MCF 10A (cell line): ENCODE results near the gene ANAPC2. TPM values are rescaled to one million over a fixed set of nuclear protein-coding genes. Genes with fewer than 3 reads are reported as not detected.

Source experiments
- BruUV-seq: library from RNA; stranded (reverse); fragments of 400-500 nt; replicated peaks from 2 replicates; lab custom pipeline; 2021; lab: Mats Ljungman, UMichigan
- CTCF ChIA-PET: fragments of 300-600 bp; sonication (Branson Sonifier 250); formaldehyde crosslinking; extraction: SDS; loops from one replicate; lab custom pipeline; 2021; ENCODE audit warnings: antibody characterized with exemption, inconsistent platforms; lab: Yijun Ruan, JAX
- POLR2A ChIA-PET: fragments of 300-600, 350-650 bp; sonication (Branson Sonifier 250); formaldehyde crosslinking; extraction: SDS; loops from one replicate; lab custom pipeline; 2020; ENCODE audit warnings: antibody characterized with exemption, inconsistent platforms; lab: Yijun Ruan, JAX
- DNase-seq: peaks from one replicate; pipeline ENCODE4 v3.0.0-alpha.2; 2018; ENCODE audit not compliant: unreplicated experiment
- H3K27ac Mint-ChIP-seq: one replicate; pipeline ENCODE4 v1.8.0; 2022; ENCODE audit warnings: mild to moderate bottlenecking, low read depth, mixed read lengths; ENCODE audit not compliant: unreplicated experiment
- H3K27me3 Mint-ChIP-seq: one replicate; pipeline ENCODE4 v1.8.0; 2022; ENCODE audit warnings: mixed read lengths; ENCODE audit not compliant: insufficient read depth, unreplicated experiment
- H3K36me3 Mint-ChIP-seq: one replicate; pipeline ENCODE4 v1.8.0; 2022; ENCODE audit warnings: mild to moderate bottlenecking, moderate library complexity, mixed read lengths; ENCODE audit not compliant: insufficient read depth, unreplicated experiment
- H3K4me1 Mint-ChIP-seq: one replicate; pipeline ENCODE4 v1.8.0; 2022; ENCODE audit warnings: mixed read lengths; ENCODE audit not compliant: insufficient read depth, unreplicated experiment
- H3K4me3 Mint-ChIP-seq: one replicate; pipeline ENCODE4 v1.8.0; 2022; ENCODE audit warnings: mild to moderate bottlenecking, moderate library complexity, mixed read lengths; ENCODE audit not compliant: unreplicated experiment
- H3K9me3 Mint-ChIP-seq: one replicate; pipeline ENCODE4 v1.8.0; 2022; ENCODE audit warnings: mixed read lengths; ENCODE audit not compliant: unreplicated experiment
- intact Hi-C: fragments of 100-400 bp; cut with micrococcal nuclease; formaldehyde crosslinking; loops from 2 replicates; pipeline ENCODE4 v1.14.1; 2022
- total RNA-seq: library from RNA; stranded (reverse); gene quantifications from 2 replicates; pipeline ENCODE4 v1.2.3, GENCODE V29; 2022
- TF ChIP-seq, protein P1 (sequence below): fragments of 200-600 bp; IDR thresholded peaks from one replicate; pipeline ENCODE4 v1.8.0; 2022; ENCODE audit warnings: antibody characterized with exemption, mild to moderate bottlenecking; ENCODE audit not compliant: unreplicated experiment

ANAPC2 gene
- total RNA-seq, 1 experiment from 2014 or later, result 42.1 TPM

DNA sequence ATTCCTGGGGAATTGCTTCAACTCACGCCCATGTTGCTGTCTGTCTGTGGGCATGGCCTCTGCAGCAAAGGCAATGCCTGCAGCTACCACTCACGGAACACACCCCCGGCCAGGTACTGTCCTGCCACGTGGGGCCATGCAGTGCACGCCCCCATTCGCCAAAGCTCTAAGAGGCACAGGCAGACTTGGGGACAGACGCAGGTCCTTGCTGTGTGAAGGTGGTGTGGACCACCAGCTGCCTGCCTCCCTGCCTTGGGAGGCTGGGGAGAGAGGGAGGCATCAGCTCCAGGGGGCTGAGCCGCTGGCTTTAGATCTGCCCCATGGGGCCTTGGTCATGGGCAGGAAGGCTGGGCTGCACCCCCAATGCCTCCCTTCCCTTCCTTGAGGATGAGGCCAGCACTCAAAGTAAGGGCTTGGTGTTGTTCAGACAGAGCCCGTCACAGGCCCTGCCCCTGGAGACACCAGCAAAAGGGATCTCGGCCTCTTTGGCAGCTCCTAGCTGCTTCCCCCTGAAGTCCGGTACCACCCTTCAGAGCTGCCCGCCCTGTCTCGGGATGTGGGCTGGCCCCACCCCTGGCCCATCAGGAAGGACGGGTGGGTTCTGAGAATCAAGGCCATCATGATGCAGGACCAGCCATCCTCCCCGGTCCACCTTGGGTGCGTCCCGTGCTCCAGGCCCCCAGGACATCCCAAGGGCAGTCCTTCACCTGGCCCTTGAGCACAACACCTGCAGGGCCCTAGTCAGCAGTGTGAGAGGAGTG, 47.1 kb downstream of the ANAPC2 start:
- H3K9me3 Mint-ChIP-seq, result no peaks in the 10 kb centered on the region
- BruUV-seq, result no TSS peak
- no peak overlapping the region for H3K27ac Mint-ChIP-seq
- peaks cover 25% of the 10 kb centered on the region for H3K27me3 Mint-ChIP-seq
- POLR2A ChIA-PET, result interaction anchor here (1.0 to 2.9 kb wide), 2 partner anchors 11 to 63 kb away, joined by 3 to 12 read pairs; no protein-coding TSS in a partner anchor
- no peak for DNase-seq
- no peaks in the 10 kb centered on the region for H3K4me1 Mint-ChIP-seq
- CTCF ChIA-PET, result interaction anchor here (0.5 to 0.6 kb wide), 3 partner anchors 12 to 95 kb away, joined by 3 read pairs; no protein-coding TSS in a partner anchor
- H3K36me3 Mint-ChIP-seq, result no peaks in the 10 kb centered on the region
- TF ChIP-seq, protein P1, sequence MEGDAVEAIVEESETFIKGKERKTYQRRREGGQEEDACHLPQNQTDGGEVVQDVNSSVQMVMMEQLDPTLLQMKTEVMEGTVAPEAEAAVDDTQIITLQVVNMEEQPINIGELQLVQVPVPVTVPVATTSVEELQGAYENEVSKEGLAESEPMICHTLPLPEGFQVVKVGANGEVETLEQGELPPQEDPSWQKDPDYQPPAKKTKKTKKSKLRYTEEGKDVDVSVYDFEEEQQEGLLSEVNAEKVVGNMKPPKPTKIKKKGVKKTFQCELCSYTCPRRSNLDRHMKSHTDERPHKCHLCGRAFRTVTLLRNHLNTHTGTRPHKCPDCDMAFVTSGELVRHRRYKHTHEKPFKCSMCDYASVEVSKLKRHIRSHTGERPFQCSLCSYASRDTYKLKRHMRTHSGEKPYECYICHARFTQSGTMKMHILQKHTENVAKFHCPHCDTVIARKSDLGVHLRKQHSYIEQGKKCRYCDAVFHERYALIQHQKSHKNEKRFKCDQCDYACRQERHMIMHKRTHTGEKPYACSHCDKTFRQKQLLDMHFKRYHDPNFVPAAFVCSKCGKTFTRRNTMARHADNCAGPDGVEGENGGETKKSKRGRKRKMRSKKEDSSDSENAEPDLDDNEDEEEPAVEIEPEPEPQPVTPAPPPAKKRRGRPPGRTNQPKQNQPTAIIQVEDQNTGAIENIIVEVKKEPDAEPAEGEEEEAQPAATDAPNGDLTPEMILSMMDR, result no peak
- no peak overlapping the region for H3K4me3 Mint-ChIP-seq
- intact Hi-C loops, result no loop called here

- Mint-ChIP-seq H3K27me3 (peaks cover 25% of the 10 kb centered on the region), H3K4me1 (peaks cover 6% of the 10 kb centered on the region), H3K36me3 (no peaks in the 10 kb centered on the region), H3K9me3 (no peaks in the 10 kb centered on the region), H3K27ac (no peak overlapping the region), H3K4me3 (no peak overlapping the region)
- intact Hi-C loops, result no loop called here
- TF ChIP-seq, protein P1, result no peak
- POLR2A ChIA-PET, result interaction anchor here (2.9 kb wide), 1 partner anchor 11 kb away, joined by 12 read pairs; no protein-coding TSS in a partner anchor
- DNase-seq, result no peak
- CTCF ChIA-PET, result interaction anchor here (0.5 to 0.8 kb wide), 4 partner anchors 13 to 454 kb away, joined by 3 to 4 read pairs (median 3); no protein-coding TSS in a partner anchor
- BruUV-seq, result no TSS peak
Observed at GRCh38 chr9:137140151-137141012, 48.0 kb downstream of the ANAPC2 start.

- ChIA-PET POLR2A (interaction anchor here (0.5 to 2.9 kb wide), 2 partner anchors 10 to 15 kb away, joined by 3 to 12 read pairs; no protein-coding TSS in a partner anchor), CTCF (interaction anchor here (0.7 to 0.8 kb wide), 2 partner anchors 35 to 453 kb away, joined by 3 to 4 read pairs; no protein-coding TSS in a partner anchor)
- Mint-ChIP-seq H3K36me3 (no peaks in the 10 kb centered on the region), H3K9me3 (no peaks in the 10 kb centered on the region), H3K4me1 (peaks cover 6% of the 10 kb centered on the region), H3K4me3 (no peak overlapping the region), H3K27me3 (peaks cover 25% of the 10 kb centered on the region), H3K27ac (no peak overlapping the region)
- no TSS peak for BruUV-seq
- TF ChIP-seq, protein P1, result no peak
- intact Hi-C loops, result no loop called here
- DNase-seq, result no peak
Observed at GRCh38 chr9:137139468-137140150, 48.8 kb downstream of the ANAPC2 start.
